ENCODE measurements around the gene KRT81. TPM values are rescaled to one million over a fixed set of nuclear protein-coding genes. Genes with fewer than 3 reads are reported as not detected.

Gene KRT81
- total and polyA plus RNA-seq, 2 of the 4 experiments (the other 2 are of a cell fraction) = under 0.01 to 0.05 TPM

GRCh38 chr12:52243856-52244614 lies 47.3 kb downstream of the KRT81 start (continued):
- TF ChIP-seq CHD1 (IDR thresholded peaks at IDR 0.05; ENCODE audit: low read depth, low read length) (no peak), RFX5 (IDR thresholded peaks at IDR 0.05; ENCODE audit: low read depth, low read length) (no peak)

GRCh38 chr12:52243259-52243855 lies 48.0 kb downstream of the KRT81 start:
- H3K56ac ChIP-seq (ENCODE audit: extremely low read depth, insufficient read depth, low read length) = no peak overlapping the region
- H2AK9ac ChIP-seq (replicated peaks; ENCODE audit: low read depth, low read length, poor library complexity) = peak overlapping the region; percentile 95
- ChIA-PET POLR2A (ENCODE audit: unreplicated experiment) (no interaction called here), CTCF (interaction anchor here (1.1 kb wide), 1 partner anchor 36 kb away, joined by 5 read pairs; no protein-coding TSS in a partner anchor)
- H3K23ac ChIP-seq (ENCODE audit: low read depth, low read length) = peak overlapping the region; percentile 76
- peak overlapping the region; percentile 99 for H2BK20ac ChIP-seq (ENCODE audit: low read depth, low read length)
- in situ Hi-C loops (cut with MboI; ENCODE audit: low sequenced_read_pairs) (no loop called here), dilution Hi-C loops (cut with HindIII; ENCODE audit: low sequenced_read_pairs, unreplicated experiment) (no loop called here), intact Hi-C loops (cut with micrococcal nuclease) (no loop called here)
- peak overlapping the region; percentile 96 for H2AK5ac ChIP-seq (ENCODE audit: low read depth, low read length)
- H3K4ac ChIP-seq (ENCODE audit: low read depth, low read length) = peak overlapping the region; percentile 99
- no peaks in the 10 kb centered on the region for H3K9me3 ChIP-seq (ENCODE audit: control insufficient read depth, insufficient read depth, low read length)
- TF ChIP-seq CHD1 (IDR thresholded peaks at IDR 0.05; ENCODE audit: low read depth, low read length) (no peak), POLR2A (IDR thresholded peaks at IDR 0.05; ENCODE audit: low read depth, low read length) (no peak), RAD21 (IDR thresholded peaks at IDR 0.05; ENCODE audit: low read length) (no peak), RCOR1 (IDR thresholded peaks at IDR 0.05; ENCODE audit: insufficient replicate concordance, low read length) (no peak), NFE2L2 (IDR thresholded peaks at IDR 0.05; ENCODE audit: low read depth, low read length) (no peak), RFX5 (IDR thresholded peaks at IDR 0.05; ENCODE audit: low read depth, low read length) (no peak), BHLHE40 (IDR thresholded peaks at IDR 0.05; ENCODE audit: low read depth, low read length) (no peak), MAZ (IDR thresholded peaks at IDR 0.05; ENCODE audit: borderline replicate concordance, low read depth, low read length) (no peak)
- peaks cover 28% of the 10 kb centered on the region for H3K9me1 ChIP-seq (ENCODE audit: insufficient read depth, low read length)
- H3K14ac ChIP-seq (replicated peaks; ENCODE audit: low read depth, low read length) = peak overlapping the region; percentile 92
- WGBS, 2 experiments (ENCODE audit: extremely low coverage in 2 of 2, insufficient read length in 1 of 2) = 75% methylated on average over 2 of the region's 5 CpGs; no CpG with 5 or more reads in 1 of the 2 experiments
- ATAC-seq (ENCODE audit: low read depth) (peak; percentile 30), DNase-seq (peak; percentile 28)
- H3K4me1 ChIP-seq (ENCODE audit: control insufficient read depth, insufficient read depth, low read length) = peaks cover 22% of the 10 kb centered on the region
- no TSS peak for BruUV-seq (replicated peaks)
- peak overlapping the region; percentile 98 for H2AFZ ChIP-seq (replicated peaks; ENCODE audit: low read length, poor library complexity)
- H3K9ac ChIP-seq (ENCODE audit: low read depth, low read length) = no peak overlapping the region
- peak overlapping the region; percentile 82 for H2BK5ac ChIP-seq (ENCODE audit: low read depth, low read length, poor library complexity, severe bottlenecking)
- peaks cover 0 to 6% of the 10 kb centered on the region in 2 experiments; a peak in 1 of 4 replicates for H3K79me1 ChIP-seq (ENCODE audit: low read depth in 1 of 2, low read length in 2 of 2)
- H3K27me3 ChIP-seq (ENCODE audit: control insufficient read depth, insufficient read depth, low read length) = no peaks in the 10 kb centered on the region
- H3K18ac ChIP-seq (ENCODE audit: low read depth, low read length) = peak overlapping the region; percentile 8; the same call in 1 of the 2 replicates
- H3K27ac ChIP-seq (ENCODE audit: insufficient read depth, low read length) = peak overlapping the region; percentile 47; the same call in 1 of the 2 replicates
- peak overlapping the region; percentile 95 for H4K91ac ChIP-seq (ENCODE audit: insufficient read depth, low read depth, low read length)
- H3K4me3 ChIP-seq (ENCODE audit: insufficient read depth, low read depth, low read length) = no peak overlapping the region
- no peaks in the 10 kb centered on the region for H4K20me1 ChIP-seq (ENCODE audit: insufficient read depth, low read length)
- H3K4me2 ChIP-seq (ENCODE audit: low read depth, low read length) = no peak overlapping the region
- H3K36me3 ChIP-seq (ENCODE audit: control insufficient read depth, insufficient read depth, low read length) = no peaks in the 10 kb centered on the region
- H4K5ac ChIP-seq (ENCODE audit: low read depth, low read length) = peak overlapping the region; percentile 37; the same call in 1 of the 2 replicates
- H2BK15ac ChIP-seq (ENCODE audit: low read depth, low read length) = peak overlapping the region; percentile 97; the same call in 2 of the 3 replicates
- H4K8ac ChIP-seq (ENCODE audit: low read depth in 2 of 2, low read length in 2 of 2) = peak overlapping the region; percentile 32 to 89
- peak overlapping the region; percentile 100 for H2BK120ac ChIP-seq (ENCODE audit: low read depth, low read length)

Data from IMR-90 (cell line).